GM21576 (cell line): Measurements from ENCODE around the gene LIME1.
"Not testable (repeated sequence)": the region's sequence is repeated elsewhere in the genome, so short reads cannot be mapped to it uniquely, and the experiment has no call there.

Experiments
- ATAC-seq: cut with Tn5 transposase; IDR thresholded peaks from one replicate; pipeline ENCODE4 v1.9.1; 2021; ENCODE audit warnings: mild to moderate bottlenecking, moderate library complexity; ENCODE audit not compliant: unreplicated experiment

LIME1 gene

DNA sequence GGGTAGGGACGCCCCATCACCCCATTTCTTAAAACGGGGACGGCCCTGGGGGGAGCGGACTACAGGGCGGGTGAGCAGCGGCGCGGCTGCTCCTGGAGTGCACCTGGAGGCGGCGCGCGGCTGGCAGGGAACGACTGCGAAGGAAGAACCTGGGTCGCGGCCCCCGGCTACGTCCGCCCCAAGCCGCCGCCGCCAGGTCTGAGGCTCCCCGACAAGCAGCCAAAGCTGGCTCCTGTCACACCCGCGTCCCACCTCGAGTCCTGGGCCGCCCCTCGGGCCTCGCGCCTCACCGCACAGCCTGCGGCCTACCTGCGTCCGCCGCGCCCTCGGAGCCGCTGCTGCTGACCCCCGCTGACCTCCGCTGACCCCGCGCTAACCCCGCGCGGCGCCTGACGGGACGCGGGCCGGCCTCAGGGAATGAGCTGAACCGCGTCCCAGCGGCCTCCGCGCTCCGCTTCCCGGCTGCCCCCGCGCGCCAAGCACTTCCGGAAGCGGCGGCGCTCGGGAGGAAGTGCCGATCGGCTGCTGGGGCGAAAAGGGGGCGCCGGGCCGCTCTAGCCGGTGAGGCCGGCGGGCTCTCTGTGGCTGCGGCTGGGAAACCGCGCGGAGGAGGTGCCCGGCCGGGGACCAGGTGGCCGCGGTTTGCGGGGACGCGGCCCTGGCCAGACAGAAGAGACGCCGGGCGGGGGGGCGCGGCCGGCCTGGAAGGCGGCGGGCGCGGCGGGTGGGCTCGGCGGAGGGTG is 28.7 kb upstream of the LIME1 start, which contains the start of the genes ARFRP1 and ZGPAT:
Gene ARFRP1, minus strand, starts transcription at position 419 of the 743 bp plus-strand sequence. CDS start 885 bp downstream, outside the sequence.
Gene ZGPAT, plus strand, starts transcription at position 482 of the 743 bp plus-strand sequence. CDS start 542 bp downstream, outside the sequence.
- ATAC-seq: peak; percentile 64

DNA sequence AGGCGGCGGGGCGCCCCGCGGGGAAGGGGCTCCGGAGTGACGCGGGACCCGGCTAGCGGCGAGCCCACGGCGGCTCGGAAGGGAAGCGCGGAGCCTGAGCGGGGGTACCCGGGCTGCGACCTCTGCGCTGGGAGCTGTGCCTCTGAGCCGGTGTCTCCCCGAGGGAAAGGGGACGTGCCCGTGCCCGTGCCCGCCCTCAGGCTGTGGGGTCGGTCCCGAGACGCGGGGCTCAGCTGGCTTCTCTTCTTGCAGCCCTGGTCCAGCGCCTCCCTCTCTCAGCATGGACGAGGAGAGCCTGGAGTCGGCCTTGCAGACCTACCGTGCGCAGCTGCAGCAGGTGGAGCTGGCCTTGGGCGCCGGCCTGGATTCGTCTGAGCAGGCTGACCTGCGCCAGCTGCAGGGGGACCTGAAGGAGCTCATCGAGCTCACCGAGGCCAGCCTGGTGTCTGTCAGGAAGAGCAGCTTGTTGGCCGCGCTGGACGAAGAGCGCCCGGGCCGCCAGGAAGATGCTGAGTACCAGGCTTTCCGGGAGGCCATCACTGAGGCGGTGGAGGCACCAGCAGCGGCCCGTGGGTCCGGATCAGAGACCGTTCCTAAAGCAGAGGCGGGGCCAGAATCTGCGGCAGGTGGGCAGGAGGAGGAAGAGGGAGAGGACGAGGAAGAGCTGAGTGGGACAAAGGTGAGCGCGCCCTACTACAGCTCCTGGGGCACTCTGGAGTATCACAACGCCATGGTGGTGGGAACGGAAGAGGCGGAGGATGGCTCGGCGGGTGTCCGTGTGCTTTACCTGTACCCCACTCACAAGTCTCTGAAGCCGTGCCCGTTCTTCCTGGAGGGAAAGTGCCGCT is 27.9 kb upstream of the LIME1 start:
- ATAC-seq: no peak

DNA sequence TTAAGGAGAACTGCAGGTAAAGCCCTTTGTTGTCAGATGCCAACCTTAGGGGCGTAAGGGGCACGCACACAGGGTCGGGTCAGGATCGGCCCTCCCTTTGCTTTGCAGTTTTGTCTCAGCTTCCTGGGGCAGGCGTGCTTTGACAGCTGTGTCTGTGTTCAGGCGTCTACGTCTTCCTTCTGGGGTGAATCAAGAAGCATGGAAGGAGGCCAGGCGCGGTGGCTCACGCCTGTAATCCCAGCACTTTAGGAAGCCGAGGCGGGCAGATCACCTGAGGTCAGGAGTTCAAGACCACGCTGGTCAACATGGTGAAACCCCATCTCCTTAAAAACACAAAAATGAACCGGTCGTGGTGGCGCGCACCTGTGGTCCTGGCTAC is 27.3 kb upstream of the LIME1 start:
- no peak for ATAC-seq

DNA sequence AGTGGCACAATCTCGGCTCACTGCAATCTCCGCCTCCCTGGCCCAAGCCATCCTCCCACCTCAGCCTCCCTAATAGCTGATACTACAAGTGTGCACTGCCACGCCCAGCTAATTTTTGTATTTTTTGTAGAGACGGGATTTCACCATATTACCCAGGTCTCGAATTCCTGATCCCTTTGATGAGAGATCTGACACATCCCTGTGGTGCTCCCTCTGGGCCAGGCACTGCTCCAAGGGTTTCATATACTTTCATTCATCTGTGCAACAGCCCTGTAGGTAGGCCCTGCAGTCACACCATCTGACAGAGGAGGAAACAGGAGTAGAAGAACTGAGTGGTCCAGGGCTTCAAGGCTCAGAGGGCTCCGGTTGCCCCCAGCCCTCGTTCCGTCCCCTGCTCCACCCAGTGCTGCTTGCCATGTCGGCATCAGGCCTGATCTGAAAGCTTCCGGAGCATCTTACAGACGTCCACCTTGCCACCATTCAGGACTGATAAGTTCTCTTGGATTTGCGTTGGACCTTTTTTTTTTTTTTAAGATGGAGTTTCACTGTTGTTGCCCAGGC is 25.3 kb upstream of the LIME1 start:
- ATAC-seq: no peak

DNA sequence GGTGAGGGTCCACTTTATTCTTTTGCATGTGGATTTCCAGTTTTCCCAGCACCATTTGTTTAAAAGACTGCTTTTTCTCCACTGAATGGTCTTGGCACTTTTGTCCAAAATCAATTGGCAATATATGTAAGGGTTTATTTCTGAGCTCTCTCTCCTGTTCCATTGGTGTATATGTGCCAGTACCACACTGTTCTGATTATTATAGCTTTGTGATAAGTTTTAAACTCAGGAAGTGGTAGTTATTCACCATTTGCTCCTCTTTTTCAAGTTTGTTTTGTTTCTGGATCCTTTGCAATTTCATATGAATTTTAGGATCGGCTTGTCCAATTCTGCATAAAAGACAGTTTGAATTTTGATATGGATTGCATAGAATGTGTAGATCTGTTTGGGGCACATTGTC is 24.3 kb upstream of the LIME1 start:
- no peak for ATAC-seq

DNA sequence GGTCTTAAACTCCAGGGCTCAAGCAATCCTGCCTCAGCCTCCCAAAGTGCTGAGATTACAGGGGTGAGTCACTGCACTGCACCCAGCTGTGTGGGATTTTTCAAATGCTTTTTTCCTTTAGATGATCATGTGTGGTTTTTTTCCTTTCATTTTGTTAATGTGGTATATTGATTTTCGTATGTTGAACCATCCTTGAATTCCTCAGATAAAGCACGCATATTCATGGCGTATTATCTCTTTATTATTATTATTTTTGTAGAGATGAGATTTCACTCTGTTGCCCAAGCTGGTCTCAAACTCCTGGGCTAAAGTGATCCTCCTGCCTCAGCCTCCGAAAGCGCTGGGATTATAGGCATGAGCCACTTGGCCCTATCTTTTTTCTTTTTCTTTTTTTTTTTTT is 21.6 kb upstream of the LIME1 start:
- no peak for ATAC-seq

DNA sequence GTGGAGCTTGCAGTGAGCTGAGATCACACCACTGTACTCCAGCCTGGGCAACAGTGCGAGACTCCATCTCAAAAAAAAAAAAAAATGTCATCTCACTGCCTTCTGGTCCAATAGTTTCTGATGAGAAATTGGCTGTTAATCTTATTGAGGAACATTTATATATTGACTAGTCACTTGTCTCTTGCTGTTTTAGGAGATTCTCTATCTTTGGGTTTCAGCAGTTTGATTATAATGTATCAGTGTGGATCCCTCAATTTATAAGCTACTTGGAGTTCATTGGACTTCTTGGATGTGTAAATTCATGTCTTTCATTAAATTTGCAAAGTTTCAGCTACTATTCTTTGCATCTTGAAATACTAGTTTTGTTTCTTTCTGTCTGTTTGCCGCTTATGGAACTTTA is 17.5 kb upstream of the LIME1 start:
- no peak for ATAC-seq

DNA sequence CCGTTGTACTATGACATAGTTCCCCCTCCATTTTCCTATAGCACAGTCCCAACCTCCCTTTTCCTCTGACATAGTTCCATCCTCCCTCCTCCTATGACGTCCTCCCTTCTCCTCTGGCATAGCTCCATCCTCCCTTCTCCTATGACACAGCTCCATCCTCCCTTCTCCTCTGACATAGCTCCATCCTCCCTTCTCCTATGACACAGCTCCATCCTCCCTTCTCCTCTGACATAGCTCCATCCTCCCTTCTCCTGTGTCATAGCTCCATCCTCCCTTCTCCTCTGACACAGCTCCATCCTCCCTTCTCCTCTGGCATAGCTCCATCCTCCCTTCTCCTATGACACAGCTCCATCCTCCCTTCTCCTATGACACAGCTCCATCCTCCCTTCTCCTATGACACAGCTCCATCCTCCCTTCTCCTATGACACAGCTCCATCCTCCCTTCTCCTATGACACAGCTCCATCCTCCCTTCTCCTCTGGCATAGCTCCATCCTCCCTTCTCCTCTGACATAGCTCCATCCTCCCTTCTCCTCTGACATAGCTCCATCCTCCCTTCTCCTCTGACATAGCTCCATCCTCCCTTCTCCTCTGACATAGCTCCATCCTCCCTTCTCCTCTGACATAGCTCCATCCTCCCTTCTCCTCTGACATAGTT is 13.4 kb upstream of the LIME1 start:
- ATAC-seq: not testable (repeated sequence)

DNA sequence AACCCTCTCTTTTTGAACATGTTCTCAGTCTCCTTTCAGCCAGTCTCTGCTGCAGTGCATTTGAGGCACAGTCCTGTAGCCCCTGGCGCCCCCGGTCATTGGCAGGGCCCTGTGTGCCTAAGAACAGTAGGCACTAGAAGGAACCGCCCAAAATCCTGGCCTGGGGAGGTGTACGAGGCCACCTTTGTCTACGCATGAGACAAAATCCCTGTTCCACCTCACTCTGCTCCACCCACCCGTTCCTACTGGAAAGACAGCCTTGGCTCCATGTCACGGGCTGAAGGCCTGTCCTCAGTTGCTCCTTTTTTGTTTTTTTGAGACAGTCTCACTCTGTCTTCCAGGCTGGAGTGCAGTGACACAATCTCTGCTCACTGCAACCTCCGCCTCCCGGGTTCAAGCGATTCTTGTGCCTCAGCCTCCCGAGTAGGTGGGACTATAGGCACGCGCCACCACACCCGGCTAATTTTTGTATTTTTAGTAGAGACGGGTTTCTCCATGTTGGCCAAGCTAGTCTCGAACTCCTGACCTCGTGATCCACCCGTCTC is 6.2 kb upstream of the LIME1 start:
- not testable (repeated sequence) for ATAC-seq

DNA sequence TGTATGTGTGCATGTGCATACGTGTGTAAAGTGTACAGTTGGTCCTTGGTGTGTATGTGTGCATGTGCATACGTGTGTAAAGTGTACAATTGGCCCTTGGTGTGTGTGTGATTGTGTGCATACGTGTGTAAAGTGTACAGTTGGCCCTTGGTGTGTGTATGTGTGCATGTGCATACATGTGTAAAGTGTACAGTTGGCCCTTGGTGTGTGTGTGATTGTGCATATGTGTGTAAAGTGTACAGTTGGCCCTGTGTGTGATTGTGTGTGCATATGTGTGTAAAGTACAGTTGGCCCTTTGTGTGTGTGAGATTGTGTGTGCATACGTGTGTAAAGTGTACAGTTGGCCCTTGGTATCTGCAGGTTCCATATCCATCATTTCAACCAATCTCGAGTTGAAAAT is 5.1 kb upstream of the LIME1 start:
- ATAC-seq: no peak

DNA sequence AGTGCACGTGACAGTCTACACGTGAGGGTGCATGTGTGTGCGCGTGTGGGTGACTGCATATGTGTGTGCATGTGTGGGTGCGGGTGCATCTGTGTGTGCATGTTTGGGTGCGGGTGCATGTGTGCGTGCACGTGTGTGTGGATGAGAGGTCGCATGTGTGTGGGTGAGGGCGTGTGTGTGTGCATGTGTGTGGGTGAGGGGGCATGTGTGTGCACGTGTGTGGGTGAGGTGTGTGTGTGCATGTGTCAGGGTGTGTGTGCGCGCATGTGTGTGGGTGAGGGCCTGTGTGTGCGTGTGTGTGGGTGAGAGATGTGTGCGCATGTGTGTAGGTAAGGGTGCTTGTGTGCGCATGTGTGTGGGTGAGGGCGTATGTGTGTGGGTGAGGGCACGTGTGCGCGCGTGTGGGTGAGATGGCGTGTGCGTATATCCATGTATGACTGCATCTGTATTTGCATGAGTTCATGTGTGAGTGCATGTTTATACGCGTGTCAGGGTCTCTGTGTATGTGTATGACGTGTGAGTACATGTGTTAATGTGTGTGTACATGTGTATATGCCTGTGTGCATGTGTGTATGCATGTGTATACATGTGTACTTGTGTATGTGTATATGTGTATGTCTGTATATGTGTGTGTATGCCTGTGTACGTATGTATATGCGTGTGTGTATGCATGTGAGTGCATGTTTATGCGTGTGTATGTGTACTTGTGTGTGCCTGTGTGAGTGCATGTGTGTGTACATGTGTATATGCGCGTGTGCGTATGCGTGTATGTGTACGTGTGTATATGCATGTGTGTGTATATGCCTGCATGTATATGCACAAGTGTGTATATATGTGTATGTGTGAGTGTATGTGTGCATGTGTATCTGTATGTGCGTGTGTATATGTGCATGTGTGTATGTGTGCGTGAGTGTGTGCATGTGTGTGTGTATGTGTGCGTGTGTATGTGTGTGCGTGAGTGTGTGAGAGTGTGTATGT is 4.1 kb upstream of the LIME1 start:
- ATAC-seq: no peak

DNA sequence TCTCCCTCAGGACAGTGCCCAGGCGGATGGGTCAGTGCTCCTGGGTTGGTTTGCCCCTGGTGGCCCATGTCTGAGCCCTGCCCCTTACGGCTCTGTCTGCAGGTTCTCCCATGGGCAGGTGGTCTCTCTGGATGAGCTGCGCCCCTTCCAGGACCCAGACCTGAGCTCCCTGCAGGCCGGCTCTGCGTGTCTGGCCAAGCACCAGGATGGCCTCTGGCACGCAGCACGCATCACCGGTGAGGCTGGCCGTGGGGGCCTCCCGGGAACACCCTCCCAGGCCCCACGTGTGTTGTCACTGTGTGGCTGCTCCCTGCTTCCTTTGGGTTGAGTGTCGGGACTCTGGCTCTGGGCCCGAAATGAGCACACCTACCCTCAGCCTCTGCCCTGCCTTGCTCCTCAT is 3.3 kb upstream of the LIME1 start:
- no peak for ATAC-seq

DNA sequence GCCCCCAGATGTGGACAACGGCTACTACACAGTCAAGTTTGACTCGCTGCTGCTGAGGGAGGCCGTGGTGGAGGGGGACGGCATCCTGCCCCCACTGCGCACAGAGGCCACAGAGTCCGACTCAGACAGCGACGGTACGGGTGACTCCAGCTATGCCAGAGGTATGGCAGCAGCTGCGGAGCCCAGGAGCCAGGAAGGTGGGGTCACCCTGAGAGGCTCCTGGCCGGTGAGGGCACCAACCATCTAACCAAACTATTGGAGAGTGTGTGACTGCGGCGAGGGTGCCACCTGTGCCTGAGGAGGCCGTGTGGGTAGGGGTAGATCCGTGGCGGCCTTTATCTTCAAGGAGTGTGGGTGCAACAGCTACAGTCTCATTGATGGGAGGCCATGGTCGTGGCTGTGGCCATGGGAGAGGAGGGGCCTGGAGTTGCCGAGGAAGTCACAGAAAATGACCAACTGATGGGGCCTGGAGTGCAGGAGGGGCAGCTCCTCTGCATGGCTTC is 2.8 kb upstream of the LIME1 start:
- no peak for ATAC-seq

DNA sequence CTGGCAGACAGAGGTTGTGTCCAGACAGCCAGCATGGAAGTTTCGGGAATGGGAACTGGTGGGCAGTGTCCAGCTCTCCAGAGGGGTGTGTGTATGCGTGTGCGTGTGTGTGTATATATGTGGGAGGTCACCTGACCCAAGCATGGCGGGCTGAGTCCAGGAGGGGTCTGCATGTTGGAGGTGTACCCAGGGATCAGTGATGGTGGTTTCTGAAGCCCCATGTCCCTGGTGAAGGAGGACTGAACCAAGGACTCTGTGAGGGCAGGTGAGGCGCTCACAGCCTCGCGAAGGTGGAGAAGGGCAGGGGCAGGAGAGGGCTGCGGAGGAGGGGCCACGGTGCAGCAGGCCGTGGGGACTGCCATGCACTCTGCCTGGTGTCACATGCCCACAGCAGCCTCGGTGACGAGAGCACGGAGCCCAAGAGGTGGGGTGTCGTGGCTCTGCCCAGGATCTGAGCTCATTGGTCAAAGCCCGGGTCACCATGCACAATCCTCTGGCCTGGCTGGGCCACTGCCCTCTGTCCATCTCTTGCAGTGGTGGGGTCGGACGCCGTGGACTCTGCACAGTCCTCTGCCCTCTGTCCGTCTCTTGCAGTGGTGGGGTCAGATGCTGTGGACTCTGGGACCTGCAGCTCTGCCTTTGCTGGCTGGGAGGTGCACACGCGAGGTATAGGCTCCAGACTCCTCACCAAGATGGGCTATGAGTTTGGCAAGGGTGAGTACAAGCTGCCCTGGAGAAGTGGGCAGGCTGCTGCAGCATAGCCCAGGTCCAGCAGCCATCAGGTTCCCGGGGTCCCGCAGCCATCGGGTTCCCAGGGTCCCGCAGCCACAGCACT is 2.1 kb upstream of the LIME1 start:
- no peak for ATAC-seq

DNA sequence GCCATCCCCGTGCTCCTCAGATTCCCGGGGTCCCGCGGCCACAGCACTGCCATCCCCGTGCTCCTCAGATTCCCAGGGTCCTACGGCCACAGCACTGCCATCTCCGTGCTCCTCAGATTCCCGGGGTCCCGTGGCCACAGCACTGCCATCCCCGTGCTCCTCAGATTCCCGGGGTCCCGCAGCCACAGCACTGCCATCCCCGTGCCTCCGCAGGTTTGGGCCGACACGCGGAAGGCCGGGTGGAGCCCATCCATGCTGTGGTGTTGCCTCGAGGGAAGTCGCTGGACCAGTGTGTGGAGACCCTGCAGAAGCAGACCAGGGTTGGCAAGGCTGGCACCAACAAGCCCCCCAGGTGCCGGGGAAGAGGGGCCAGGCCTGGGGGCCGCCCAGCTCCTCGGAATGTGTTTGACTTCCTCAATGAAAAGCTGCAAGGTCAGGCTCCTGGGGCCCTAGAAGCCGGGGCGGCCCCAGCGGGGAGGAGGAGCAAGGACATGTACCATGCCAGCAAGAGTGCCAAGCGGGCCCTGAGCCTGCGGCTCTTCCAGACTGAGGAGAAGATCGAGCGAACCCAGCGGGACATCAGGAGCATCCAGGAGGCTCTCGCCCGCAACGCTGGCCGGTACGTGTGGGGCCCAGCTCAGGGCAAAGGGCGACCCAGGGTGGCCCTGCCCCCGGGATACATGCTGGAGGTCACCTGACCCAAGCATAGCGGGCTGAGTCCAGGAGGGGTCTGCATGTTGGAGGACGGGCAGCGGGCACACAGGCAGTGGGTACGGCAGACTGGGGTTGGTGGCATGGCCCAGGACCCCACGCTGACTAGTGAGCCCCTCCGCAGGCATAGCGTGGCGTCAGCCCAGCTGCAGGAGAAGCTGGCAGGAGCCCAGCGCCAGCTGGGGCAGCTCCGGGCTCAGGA is 1.3 kb upstream of the LIME1 start:
- no peak for ATAC-seq

DNA sequence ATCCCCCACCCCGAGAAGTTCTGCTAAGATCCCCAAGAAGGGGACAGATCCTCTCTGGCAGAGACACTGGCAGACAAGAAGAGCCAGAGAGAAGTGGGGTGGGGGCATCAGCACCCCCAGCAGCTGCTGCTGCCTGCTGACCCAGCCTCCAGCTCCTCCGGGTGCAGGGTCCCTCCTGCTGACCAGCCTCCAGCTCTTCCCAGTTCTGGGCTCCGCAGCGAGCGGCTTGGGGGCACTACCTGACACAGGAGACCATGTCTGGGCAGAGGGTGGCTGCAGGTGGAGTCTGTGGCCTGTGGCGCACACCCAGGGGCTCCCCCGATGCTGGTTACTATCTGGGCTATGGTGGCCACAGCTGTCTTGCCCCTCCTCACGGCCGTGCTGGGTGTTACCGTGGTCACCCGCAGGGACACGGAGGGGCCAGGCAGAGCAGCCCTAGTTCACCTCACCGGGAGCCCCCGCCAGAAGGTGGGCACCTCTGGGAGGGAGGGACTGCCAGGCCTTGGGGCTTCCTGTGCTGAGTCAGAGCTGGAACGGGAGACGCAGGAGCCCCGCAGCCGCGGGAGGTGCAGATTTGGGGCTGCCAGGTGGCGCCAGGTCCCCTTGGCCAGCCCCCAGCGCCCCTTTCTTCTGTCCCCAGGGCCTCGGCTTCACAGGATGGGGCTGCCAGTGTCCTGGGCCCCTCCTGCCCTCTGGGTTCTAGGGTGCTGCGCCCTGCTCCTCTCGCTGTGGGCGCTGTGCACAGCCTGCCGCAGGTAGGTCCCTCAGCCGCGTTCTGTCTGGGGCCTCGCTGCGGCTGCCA is 630 bp downstream of the LIME1 start:
- ATAC-seq: no peak

DNA sequence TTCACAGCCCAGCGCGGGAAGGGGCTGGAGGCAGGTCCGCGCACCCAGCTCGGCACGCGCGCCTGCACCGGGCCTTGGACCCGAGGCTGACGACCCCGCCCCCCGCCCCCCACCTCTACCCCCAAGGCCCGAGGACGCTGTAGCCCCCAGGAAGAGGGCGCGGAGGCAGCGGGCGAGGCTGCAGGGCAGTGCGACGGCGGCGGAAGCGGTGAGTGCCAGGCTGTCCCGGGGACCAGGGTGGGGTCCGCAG is 1.2 kb downstream of the LIME1 start:
- ATAC-seq: no peak
